Testis (tissue), 2 donors: ENCODE measurements around the gene CCDC7.

ENCODE experiments used
- POLR2A ChIP-seq: fragments of 450-650 bp; IDR thresholded peaks from one replicate; pipeline ENCODE4 v1.6.1; 2017; ENCODE audit warnings: antibody characterized with exemption, mild to moderate bottlenecking, moderate library complexity
- TF ChIP-seq, protein P1 (sequence below), 3 experiments: fragments of 450-650 bp in 2 of 3; fragments of 200-600 bp in 1 of 3; sonication (generic) in 1 of 3; IDR thresholded peaks; one replicate each; pipeline ENCODE4 v1.5.1; 2016 to 2019; ENCODE audit warnings: antibody characterized with exemption in 3 of 3, mild to moderate bottlenecking in 2 of 3, moderate library complexity in 1 of 3

DNA sequence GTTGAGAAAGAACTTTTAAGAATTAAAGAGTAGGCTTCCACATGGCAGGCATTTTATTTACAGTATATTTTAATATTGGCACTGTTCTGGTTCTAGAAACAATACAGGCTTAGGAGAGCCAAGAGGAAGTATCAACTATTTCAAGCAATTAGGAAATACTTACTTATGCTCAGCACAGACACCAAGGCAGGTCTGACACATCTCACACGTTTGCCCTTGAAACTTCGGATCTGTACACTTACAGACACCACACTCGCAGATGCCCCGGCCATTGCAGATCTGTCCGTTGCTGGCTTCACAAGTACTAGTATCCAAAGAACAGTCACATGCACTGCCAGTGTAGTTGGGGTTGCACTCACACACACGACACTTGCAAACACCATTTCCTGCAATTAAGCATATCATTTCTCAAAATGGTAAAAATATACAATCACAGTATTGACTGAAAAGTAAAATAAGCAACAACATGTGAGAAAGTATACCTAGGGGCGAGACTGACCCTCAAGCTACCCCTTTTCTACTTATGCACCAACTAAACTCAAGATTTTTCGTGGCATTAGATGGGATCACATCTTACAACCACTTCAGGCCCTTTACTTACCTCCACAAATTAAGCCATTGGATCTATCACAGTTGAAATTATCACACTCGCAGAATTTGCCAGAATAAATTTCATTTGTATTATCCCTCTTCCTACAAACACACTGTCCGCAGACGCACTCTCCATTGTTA, 465.5 kb downstream of the CCDC7 start:
- TF ChIP-seq POLR2A = no peak
- TF ChIP-seq, protein P1, sequence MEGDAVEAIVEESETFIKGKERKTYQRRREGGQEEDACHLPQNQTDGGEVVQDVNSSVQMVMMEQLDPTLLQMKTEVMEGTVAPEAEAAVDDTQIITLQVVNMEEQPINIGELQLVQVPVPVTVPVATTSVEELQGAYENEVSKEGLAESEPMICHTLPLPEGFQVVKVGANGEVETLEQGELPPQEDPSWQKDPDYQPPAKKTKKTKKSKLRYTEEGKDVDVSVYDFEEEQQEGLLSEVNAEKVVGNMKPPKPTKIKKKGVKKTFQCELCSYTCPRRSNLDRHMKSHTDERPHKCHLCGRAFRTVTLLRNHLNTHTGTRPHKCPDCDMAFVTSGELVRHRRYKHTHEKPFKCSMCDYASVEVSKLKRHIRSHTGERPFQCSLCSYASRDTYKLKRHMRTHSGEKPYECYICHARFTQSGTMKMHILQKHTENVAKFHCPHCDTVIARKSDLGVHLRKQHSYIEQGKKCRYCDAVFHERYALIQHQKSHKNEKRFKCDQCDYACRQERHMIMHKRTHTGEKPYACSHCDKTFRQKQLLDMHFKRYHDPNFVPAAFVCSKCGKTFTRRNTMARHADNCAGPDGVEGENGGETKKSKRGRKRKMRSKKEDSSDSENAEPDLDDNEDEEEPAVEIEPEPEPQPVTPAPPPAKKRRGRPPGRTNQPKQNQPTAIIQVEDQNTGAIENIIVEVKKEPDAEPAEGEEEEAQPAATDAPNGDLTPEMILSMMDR (IDR thresholded peaks at IDR 0.05) = no peak
